GM19397 (cell line): ENCODE measurements around the gene ZNF585A.

Experiments
- ATAC-seq: cut with Tn5 transposase; IDR thresholded peaks from one replicate; pipeline ENCODE4 v1.9.1; 2021; ENCODE audit warnings: mild to moderate bottlenecking, moderate library complexity; ENCODE audit not compliant: unreplicated experiment

The ZNF585A gene

GRCh38 chr19:37095859-37096258 is 76.6 kb downstream of the ZNF585A start:
- no peak for ATAC-seq
